OCI-M1 (cell line): ENCODE measurements around the gene SFT2D1.

Experiments used
- DNase-seq: peaks from one replicate; lab custom pipeline; 2025; lab: John Stamatoyannopoulos, UW

The SFT2D1 gene

GRCh38 chr6:166277892-166278578, 64.3 kb downstream of the SFT2D1 start:
- no peak for DNase-seq

GRCh38 chr6:166277018-166277417, 65.3 kb downstream of the SFT2D1 start:
- no peak for DNase-seq

GRCh38 chr6:166275714-166276166, 66.6 kb downstream of the SFT2D1 start:
- DNase-seq: peak; percentile 83

GRCh38 chr6:166274739-166275370, 67.5 kb downstream of the SFT2D1 start:
- DNase-seq: no peak

- no peak for DNase-seq
These were observed 68.2 kb downstream of the SFT2D1 start for GRCh38 chr6:166274163-166274562.

- DNase-seq: no peak
These were observed 71.0 kb downstream of the SFT2D1 start for GRCh38 chr6:166271376-166271765.

- DNase-seq: no peak
These were observed 71.5 kb downstream of the SFT2D1 start for GRCh38 chr6:166270706-166271375.
